AG09309 (cell line): ENCODE measurements around the gene HOXB9.

Experiments
- DNase-seq: peaks from one replicate; pipeline ENCODE4 v3.0.0-alpha.2; 2010; ENCODE audit warnings: low read depth
- H3K4me3 ChIP-seq: 2 replicates; pipeline ENCODE4 v1.5.1; 2011; ENCODE audit warnings: mild to moderate bottlenecking, low read depth, low read length, moderate library complexity; ENCODE audit not compliant: control insufficient read depth
- TF ChIP-seq, protein P1 (sequence below): IDR thresholded peaks from 2 replicates; pipeline ENCODE4 v1.5.1; 2011; ENCODE audit warnings: mild to moderate bottlenecking, low read depth, low read length, inconsistent platforms; ENCODE audit not compliant: insufficient read depth, control insufficient read depth; ENCODE audit errors: missing control alignments

Gene HOXB9

DNA sequence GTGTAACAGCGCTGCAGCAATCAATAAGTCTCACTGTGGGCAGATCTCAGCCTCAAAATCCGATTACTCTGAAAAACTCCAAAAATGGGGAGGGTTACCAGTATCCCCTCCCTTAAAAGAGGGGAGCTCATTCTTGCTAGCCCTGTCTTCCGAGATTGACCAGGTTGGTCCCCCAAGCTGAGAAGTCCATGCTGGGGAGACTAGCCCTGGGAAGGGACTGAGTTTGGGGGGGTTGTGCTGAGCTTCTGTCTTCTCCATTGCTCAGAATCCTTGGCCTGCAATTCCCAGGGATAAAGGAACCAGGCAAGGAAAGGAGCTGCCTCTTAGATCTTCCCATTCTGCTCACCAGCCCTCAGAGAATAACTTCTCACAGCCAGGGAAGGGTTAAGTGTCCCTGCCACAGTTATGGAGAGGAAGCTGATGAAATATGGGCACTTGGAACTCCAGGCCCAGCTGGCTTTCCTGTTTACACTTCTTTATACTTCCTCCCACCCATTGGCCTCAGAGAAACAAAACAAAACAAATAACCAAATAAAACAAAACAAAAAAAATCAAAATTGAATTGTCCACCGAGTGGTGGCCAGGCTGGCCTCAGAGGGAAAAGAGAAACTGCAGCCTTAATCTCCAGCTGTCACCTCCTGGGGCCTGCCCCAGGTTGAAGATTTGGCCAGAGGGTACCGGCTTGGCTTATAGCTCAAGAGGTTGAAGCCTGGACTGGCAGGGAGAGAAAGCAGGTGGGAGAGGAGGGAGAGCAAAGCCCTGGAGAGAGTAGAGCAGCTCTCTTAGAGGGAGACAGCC, 38.7 kb downstream of the HOXB9 start:
- DNase-seq = no peak
- TF ChIP-seq, protein P1, sequence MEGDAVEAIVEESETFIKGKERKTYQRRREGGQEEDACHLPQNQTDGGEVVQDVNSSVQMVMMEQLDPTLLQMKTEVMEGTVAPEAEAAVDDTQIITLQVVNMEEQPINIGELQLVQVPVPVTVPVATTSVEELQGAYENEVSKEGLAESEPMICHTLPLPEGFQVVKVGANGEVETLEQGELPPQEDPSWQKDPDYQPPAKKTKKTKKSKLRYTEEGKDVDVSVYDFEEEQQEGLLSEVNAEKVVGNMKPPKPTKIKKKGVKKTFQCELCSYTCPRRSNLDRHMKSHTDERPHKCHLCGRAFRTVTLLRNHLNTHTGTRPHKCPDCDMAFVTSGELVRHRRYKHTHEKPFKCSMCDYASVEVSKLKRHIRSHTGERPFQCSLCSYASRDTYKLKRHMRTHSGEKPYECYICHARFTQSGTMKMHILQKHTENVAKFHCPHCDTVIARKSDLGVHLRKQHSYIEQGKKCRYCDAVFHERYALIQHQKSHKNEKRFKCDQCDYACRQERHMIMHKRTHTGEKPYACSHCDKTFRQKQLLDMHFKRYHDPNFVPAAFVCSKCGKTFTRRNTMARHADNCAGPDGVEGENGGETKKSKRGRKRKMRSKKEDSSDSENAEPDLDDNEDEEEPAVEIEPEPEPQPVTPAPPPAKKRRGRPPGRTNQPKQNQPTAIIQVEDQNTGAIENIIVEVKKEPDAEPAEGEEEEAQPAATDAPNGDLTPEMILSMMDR = no peak
- no peak overlapping the region for H3K4me3 ChIP-seq

DNA sequence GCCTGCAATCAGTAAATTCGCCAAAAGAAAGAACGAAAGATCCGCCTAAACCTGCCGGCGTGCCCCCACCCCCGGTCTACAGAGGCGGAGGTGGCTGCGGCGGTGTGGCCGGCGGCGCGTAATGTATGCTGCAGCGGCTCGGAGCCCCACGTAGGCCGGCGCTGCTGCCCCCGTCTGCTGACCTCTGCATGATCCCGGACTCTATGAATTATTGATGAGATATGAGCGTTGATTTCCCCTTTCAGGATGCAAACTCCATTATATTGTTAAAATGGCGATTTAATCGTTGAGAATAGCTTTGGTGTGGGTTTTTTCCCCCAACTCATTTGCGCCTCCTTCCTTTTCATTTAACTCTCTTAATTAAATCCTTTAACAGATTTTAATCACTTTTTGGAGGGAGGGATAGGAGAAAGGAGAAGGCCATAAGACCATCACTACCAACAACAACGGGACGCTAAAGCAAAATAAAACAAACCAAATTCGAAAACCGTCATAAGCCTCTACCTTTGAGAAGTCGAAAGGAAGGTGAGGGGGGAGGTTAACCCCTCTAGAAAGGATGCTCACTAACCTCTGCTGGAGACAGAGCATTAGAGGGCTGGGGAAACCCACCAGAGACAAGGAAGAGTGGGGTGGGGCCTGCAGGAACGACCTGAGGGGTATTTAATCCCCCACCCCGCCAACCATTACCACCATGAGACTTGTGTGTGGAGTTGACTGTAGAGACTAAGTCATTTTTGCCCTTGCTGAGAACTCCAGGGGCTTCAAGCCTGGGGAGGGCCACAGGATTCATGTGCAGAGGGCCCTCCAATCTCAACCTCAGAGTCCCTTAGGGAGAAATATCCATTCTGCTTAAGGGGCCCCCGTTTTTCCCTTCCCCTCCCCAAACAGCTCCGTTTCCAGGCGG, 39.6 kb downstream of the HOXB9 start:
- no peak for DNase-seq
- H3K4me3 ChIP-seq = no peak overlapping the region
- TF ChIP-seq, protein P1 = no peak

DNA sequence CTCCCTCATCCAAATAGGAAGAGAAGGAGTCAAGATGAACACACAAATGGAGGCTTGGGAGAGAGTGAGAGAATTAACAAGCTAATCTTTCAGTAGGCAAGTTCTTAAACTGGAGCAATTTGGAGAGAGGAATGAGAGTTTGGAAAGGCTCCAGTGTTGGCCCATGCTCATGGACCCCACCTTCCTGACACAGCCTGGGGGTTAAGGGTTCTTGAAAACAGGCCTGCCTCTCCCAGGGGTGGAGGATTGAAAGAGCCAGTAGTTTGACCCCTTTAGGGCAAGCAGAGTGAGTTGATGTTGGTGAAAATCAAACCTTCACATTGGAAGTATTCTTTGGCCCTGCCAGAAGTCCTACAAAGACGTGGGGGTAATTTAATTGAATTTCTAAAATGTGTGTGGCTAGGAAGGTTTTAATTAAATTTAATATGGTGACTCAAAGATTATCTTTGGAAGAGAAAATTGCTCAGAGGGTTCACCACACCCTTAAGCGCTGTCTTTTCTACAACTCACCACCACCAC, 41.9 kb downstream of the HOXB9 start:
- H3K4me3 ChIP-seq = no peak overlapping the region
- TF ChIP-seq, protein P1 = no peak
- no peak for DNase-seq

DNA sequence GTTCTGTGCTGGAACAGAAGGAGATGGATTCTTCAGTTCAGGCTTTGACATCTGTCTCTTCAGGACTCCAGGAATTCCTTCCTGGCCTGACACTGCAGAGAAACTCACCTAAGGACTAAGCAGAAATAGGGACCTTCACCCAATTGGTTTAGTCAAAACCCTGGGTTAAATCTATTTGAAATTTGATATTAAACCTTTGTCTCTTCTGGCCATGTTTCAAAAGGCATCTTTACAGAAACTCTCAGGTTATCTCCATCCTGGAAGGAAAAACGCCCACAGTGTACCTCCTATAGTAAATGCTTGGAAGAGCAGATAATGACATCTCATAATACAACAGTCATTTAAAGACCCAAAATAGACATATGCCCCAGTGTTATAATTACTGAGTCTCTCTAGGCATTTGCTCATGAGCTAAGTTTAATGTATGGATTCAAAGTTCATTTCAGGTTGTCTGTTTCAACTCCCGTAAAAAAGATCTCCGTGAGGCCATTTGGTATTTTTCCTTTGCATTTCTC, 42.4 kb downstream of the HOXB9 start:
- DNase-seq = no peak
- TF ChIP-seq, protein P1 = no peak
- H3K4me3 ChIP-seq = no peak overlapping the region

DNA sequence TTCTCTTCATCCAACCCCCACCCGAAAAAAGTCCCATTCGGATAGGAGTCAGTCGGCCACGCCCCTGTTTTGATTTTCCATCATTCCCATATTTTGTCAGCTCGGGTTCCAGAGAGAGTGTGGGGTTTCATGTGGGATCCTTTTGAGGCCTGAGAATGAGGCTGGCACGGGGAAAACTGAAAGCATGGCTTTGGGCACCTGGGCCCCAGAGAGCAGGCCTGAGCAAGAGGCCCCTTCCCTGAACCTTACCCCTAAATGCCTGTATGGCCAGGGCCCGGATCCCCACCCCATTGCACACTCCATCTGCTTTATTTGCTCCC, 43.4 kb downstream of the HOXB9 start:
- no peak overlapping the region for H3K4me3 ChIP-seq
- no peak for DNase-seq
- TF ChIP-seq, protein P1 = no peak

DNA sequence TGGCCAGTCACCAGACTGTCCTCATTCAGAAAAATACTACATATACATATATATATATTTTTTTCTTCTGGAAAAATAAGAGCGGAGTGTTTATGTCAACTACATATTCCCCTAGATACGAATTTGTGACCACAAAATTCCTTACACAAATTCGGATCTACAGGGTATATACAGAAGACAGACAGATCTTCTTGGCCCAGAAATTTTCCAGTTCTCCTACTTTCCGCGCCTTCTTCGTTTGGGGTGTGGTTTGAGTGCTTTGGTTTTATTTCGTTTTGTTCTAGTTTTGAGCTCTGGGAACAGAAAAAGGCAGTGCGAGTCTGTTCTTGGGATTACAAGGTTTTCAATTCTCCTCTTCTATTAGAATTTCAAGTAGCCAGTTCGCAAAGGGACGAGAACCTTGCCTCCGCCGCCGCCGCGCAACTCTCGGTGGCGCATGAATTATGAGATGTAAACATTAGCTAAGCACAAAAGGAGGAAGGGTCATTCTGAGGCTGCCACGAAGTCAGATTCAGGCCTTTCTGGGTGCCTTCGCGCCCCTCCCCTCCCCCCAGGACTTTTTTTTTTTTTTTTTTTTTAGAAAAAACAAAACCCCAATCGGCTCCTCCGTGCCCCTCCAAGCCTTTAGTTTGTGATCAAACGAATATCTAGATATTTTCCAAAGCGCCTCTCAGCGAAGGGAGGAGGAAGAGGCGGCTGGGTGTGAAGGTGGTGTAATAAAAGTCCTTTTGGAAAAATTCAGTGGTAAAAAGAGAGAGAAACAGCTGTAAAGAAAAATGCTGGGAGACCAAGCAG, 46.2 kb downstream of the HOXB9 start:
- TF ChIP-seq, protein P1 = no peak
- DNase-seq = no peak
- no peak overlapping the region for H3K4me3 ChIP-seq
